ENCODE measurements around the gene TTC7B. TPM values are rescaled to one million over a fixed set of nuclear protein-coding genes. Genes with fewer than 3 reads are reported as not detected.

Gene TTC7B
- total RNA-seq, 1 donor from 2014 or later = 46.6 TPM

DNA sequence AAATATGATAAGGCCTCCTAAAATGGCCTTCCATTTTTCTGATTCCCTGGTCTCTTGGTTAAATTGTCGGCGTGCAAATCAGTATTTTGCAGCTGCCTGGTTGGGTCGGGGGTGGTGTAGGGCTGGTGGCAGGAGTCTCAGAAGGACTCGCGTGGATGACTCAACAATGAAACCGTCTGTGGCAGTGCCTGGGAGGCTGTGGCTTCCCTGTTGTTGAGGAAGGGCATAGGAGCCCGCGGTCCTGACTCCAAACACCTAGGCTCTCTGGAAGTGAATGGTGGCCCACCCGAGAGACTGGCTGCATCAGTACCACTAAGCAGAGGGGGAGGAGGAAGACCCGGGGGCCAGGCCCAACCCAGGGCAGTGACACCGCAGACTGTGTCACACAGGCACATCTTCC is 207.9 kb downstream of the TTC7B start:
- Mint-ChIP-seq H3K27ac (no peak overlapping the region), H3K4me3 (ENCODE audit: low read depth) (no peak overlapping the region), H3K36me3 (ENCODE audit: insufficient read depth) (peaks cover 2% of the 10 kb centered on the region), H3K9me3 (ENCODE audit: low read depth) (no peaks in the 10 kb centered on the region), H3K4me1 (ENCODE audit: low read depth) (peaks cover 15% of the 10 kb centered on the region), H3K27me3 (peaks cover 3% of the 10 kb centered on the region)
- DNase-seq (ENCODE audit: low spot score, unreplicated experiment) = no peak
- TF ChIP-seq, protein P1, sequence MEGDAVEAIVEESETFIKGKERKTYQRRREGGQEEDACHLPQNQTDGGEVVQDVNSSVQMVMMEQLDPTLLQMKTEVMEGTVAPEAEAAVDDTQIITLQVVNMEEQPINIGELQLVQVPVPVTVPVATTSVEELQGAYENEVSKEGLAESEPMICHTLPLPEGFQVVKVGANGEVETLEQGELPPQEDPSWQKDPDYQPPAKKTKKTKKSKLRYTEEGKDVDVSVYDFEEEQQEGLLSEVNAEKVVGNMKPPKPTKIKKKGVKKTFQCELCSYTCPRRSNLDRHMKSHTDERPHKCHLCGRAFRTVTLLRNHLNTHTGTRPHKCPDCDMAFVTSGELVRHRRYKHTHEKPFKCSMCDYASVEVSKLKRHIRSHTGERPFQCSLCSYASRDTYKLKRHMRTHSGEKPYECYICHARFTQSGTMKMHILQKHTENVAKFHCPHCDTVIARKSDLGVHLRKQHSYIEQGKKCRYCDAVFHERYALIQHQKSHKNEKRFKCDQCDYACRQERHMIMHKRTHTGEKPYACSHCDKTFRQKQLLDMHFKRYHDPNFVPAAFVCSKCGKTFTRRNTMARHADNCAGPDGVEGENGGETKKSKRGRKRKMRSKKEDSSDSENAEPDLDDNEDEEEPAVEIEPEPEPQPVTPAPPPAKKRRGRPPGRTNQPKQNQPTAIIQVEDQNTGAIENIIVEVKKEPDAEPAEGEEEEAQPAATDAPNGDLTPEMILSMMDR (IDR thresholded peaks at IDR 0.05; ENCODE audit: unreplicated experiment) = no peak

DNA sequence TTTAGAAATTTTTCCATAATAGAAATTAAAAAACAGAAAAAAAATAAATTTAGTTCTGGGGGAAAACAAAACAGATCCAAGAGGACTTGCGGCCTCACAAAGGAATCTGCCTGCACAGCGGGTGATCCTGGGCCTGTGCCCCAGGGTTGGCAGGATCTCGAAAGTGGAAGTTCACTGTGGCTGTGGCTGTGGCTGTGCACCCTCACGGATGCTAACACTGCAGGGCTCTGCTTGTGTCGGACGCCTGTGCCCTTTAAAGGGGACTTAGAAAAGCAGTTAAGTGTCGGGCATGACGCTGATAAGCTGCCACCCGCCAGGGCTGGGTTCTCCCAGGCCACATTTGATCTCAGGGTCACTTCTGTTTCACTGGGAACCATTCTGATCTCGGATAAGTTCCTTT is 209.1 kb downstream of the TTC7B start:
- Mint-ChIP-seq H3K4me1 (ENCODE audit: low read depth) (peaks cover 18% of the 10 kb centered on the region), H3K27ac (no peak overlapping the region), H3K4me3 (ENCODE audit: low read depth) (no peak overlapping the region), H3K27me3 (peaks cover 3% of the 10 kb centered on the region), H3K9me3 (ENCODE audit: low read depth) (no peaks in the 10 kb centered on the region), H3K36me3 (ENCODE audit: insufficient read depth) (peaks cover 2% of the 10 kb centered on the region)
- TF ChIP-seq, protein P1 (IDR thresholded peaks at IDR 0.05; ENCODE audit: unreplicated experiment) = no peak
- no peak for DNase-seq (ENCODE audit: low spot score, unreplicated experiment)

DNA sequence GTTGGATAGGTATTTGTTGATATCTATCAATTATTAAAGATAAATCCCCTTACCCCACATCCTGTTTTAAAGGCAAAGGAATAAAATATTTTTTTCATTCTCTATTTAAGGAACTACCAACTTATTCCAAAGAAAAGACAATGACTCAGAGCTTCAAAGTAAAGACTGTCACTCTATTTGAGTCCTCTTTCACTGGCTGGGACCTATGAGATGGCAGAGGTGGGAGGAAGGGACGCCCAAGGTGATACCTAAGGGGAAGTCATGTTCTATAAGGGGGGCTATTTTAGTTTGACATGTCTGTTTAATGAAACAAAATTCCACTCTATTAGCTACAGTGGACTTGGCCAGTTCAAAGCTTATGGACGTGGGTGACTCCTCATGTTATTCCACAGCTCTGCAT is 209.8 kb downstream of the TTC7B start:
- Mint-ChIP-seq H3K9me3 (ENCODE audit: low read depth) (no peaks in the 10 kb centered on the region), H3K27me3 (peaks cover 3% of the 10 kb centered on the region), H3K27ac (no peak overlapping the region), H3K4me1 (ENCODE audit: low read depth) (peaks cover 18% of the 10 kb centered on the region), H3K4me3 (ENCODE audit: low read depth) (no peak overlapping the region), H3K36me3 (ENCODE audit: insufficient read depth) (peaks cover 2% of the 10 kb centered on the region)
- no peak for DNase-seq (ENCODE audit: low spot score, unreplicated experiment)
- TF ChIP-seq, protein P1 (IDR thresholded peaks at IDR 0.05; ENCODE audit: unreplicated experiment) = no peak

DNA sequence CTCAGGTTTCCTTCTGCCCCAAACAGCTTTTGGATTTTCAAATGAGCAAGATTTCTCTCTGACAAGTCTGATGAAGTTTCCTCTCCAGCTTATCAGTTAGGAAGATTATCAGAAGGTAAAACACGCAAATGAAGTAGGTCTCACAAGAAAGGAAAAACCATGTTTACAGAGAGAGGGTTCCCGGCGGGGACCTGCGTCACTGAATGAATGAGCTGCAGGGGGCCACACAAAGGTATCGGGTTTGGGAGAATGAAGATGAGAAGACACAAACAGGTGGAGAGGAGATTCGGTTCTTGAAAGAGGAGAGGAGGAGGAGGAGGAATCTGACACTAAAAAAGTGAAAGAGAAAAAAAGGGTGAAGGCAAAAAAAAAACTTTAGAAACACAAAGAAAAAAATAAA is 210.8 kb downstream of the TTC7B start:
- Mint-ChIP-seq H3K4me3 (ENCODE audit: low read depth) (no peak overlapping the region), H3K36me3 (ENCODE audit: insufficient read depth) (peaks cover 2% of the 10 kb centered on the region), H3K4me1 (ENCODE audit: low read depth) (peaks cover 18% of the 10 kb centered on the region), H3K27me3 (peaks cover 3% of the 10 kb centered on the region), H3K27ac (peak overlapping the region; percentile 30), H3K9me3 (ENCODE audit: low read depth) (no peaks in the 10 kb centered on the region)
- DNase-seq (ENCODE audit: low spot score, unreplicated experiment) = no peak
- TF ChIP-seq, protein P1 (IDR thresholded peaks at IDR 0.05; ENCODE audit: unreplicated experiment) = no peak

DNA sequence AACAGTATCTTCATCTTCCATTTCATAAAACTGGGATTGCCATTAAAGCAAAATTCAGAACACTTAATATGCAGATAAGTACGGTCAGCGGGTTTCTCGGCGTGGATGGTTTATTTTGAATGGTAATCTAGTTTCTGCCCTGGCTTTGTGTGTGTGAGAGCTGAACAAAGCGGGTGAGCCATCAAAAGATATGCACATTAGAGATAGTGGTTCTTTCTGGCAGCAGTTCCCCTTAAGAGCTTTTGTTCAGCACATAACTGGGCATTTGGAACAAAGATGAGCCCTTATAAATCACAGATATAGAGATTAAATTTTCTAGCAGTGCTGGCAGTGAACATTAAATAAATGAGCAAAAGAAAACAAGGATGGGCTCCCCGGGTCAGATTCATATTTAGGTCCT is 211.9 kb downstream of the TTC7B start:
- H3K9me3 Mint-ChIP-seq (ENCODE audit: low read depth) = no peaks in the 10 kb centered on the region
- H3K4me3 Mint-ChIP-seq (ENCODE audit: low read depth) = no peak overlapping the region
- H3K36me3 Mint-ChIP-seq (ENCODE audit: insufficient read depth) = no peaks in the 10 kb centered on the region
- TF ChIP-seq, protein P1 (IDR thresholded peaks at IDR 0.05; ENCODE audit: unreplicated experiment) = no peak
- DNase-seq (ENCODE audit: low spot score, unreplicated experiment) = no peak
- H3K27ac Mint-ChIP-seq = no peak overlapping the region
- peaks cover 20% of the 10 kb centered on the region for H3K4me1 Mint-ChIP-seq (ENCODE audit: low read depth)
- H3K27me3 Mint-ChIP-seq = peaks cover 3% of the 10 kb centered on the region
